ENCODE measurements around the gene RAB6B. TPM values are rescaled to one million over a fixed set of nuclear protein-coding genes. Genes with fewer than 3 reads are reported as not detected.

The RAB6B gene
- total RNA-seq, 1 experiment from 2014 or later: 18.0 TPM

GRCh38 chr3:133838916-133839800 lies 56.5 kb downstream of the RAB6B start:
- no peak overlapping the region for H3K27ac Mint-ChIP-seq
- H3K27me3 Mint-ChIP-seq (ENCODE audit: low read depth): no peaks in the 10 kb centered on the region
- no peak overlapping the region for H3K4me3 Mint-ChIP-seq
- no peaks in the 10 kb centered on the region for H3K36me3 Mint-ChIP-seq
- POLR2A ChIA-PET: no interaction called here
- CTCF ChIA-PET: no interaction called here
- TF ChIP-seq ATF6 (CRISPR knock-in tag; IDR thresholded peaks at IDR 0.05) (no peak), ATF2 (CRISPR knock-in tag; IDR thresholded peaks at IDR 0.05; ENCODE audit: borderline replicate concordance, low read depth) (no peak), PRDM15 (CRISPR knock-in tag; IDR thresholded peaks at IDR 0.05) (no peak)
- no peaks in the 10 kb centered on the region for H3K4me1 Mint-ChIP-seq
- no peaks in the 10 kb centered on the region for H3K9me3 Mint-ChIP-seq
- DNase-seq (ENCODE audit: low spot score) (no peak), ATAC-seq (no peak)

- CTCF ChIA-PET: no interaction called here
- POLR2A ChIA-PET: no interaction called here
- H3K9me3 Mint-ChIP-seq: no peaks in the 10 kb centered on the region
- no peak overlapping the region for H3K27ac Mint-ChIP-seq
- H3K27me3 Mint-ChIP-seq (ENCODE audit: low read depth): no peaks in the 10 kb centered on the region
- DNase-seq (ENCODE audit: low spot score) (no peak), ATAC-seq (no peak)
- no peaks in the 10 kb centered on the region for H3K4me1 Mint-ChIP-seq
- TF ChIP-seq ARID4B (CRISPR knock-in tag; IDR thresholded peaks at IDR 0.05; ENCODE audit: borderline replicate concordance) (no peak), SMAD3 (CRISPR knock-in tag; IDR thresholded peaks at IDR 0.05; ENCODE audit: borderline replicate concordance) (no peak), AR (CRISPR knock-in tag; IDR thresholded peaks at IDR 0.05) (no peak), TP53 (CRISPR knock-in tag; IDR thresholded peaks at IDR 0.05) (no peak)
- H3K4me3 Mint-ChIP-seq: no peak overlapping the region
- no peaks in the 10 kb centered on the region for H3K36me3 Mint-ChIP-seq
Observed at GRCh38 chr3:133838296-133838789, 57.3 kb downstream of the RAB6B start.
